SH-SY5Y (cell line): ENCODE measurements around the gene SEL1L2.

Experiments used
- GATA2 ChIP-seq: IDR thresholded peaks from 2 replicates; pipeline ENCODE4 v1.6.1; 2011; ENCODE audit warnings: mild to moderate bottlenecking, low read depth, low read length
- GATA3 ChIP-seq: IDR thresholded peaks from 2 replicates; pipeline ENCODE4 v1.6.1; 2011; ENCODE audit warnings: low read depth, mild to moderate bottlenecking, low read length, moderate library complexity

DNA sequence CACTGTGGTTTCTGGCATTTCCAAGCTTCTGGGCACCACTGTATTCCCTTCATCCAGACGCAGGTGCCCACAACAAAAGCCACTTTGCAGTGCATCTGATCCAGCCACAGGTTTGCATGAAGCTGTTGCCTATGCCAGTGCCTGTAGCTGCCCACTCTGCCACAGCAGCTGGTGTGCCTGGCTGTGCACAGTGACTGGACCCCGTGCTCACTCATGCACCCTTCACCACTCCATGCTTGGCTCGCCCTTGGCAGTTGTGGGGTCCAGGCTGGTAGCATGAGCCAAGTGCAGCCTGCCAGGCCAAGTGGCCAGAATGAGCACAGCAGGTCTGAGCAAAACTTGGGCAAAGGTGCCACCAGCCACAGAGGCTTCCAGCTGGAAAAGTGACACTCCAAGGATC is 42.7 kb downstream of the SEL1L2 start:
- no peak for TF ChIP-seq GATA3
- TF ChIP-seq GATA2, result no peak
